GM18505 (cell line): ENCODE measurements around the gene KRTAP20-3.

Experiments
- ATAC-seq: cut with Tn5 transposase; IDR thresholded peaks from one replicate; pipeline ENCODE4 v1.9.1; 2021; ENCODE audit not compliant: unreplicated experiment
- POLR2A ChIP-seq: IDR thresholded peaks from 4 replicates; pipeline ENCODE4 v1.6.1; 2011; ENCODE audit warnings: borderline replicate concordance; ENCODE audit not compliant: insufficient read depth, insufficient read length; ENCODE audit errors: extremely low read depth

The KRTAP20-3 gene

GRCh38 chr21:30646904-30647414 lies 4.3 kb downstream of the KRTAP20-3 start:
- no peak for TF ChIP-seq POLR2A
- ATAC-seq = no peak

DNA sequence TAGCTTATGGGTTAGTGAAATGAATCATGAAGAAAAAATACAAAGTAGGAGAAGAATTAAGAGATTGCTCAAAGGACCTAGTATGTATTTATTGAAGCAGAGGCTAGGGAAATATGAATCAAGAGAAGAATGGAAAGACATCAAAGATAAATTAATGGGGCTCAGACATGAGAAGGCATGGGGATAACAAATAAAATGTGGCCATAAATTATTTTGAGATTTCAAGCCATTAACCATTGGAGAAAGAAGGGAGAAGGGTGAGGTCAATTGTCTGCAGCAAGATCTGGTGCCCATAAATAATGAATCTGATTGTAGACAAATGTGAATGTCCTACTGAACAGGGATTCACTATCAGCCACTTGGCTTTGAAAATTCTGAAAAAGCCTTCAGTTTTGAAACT lies 10.2 kb downstream of the KRTAP20-3 start:
- ATAC-seq = no peak
- TF ChIP-seq POLR2A = no peak

- TF ChIP-seq POLR2A = no peak
- no peak for ATAC-seq
These were observed 26.1 kb downstream of the KRTAP20-3 start for GRCh38 chr21:30668776-30669175.

DNA sequence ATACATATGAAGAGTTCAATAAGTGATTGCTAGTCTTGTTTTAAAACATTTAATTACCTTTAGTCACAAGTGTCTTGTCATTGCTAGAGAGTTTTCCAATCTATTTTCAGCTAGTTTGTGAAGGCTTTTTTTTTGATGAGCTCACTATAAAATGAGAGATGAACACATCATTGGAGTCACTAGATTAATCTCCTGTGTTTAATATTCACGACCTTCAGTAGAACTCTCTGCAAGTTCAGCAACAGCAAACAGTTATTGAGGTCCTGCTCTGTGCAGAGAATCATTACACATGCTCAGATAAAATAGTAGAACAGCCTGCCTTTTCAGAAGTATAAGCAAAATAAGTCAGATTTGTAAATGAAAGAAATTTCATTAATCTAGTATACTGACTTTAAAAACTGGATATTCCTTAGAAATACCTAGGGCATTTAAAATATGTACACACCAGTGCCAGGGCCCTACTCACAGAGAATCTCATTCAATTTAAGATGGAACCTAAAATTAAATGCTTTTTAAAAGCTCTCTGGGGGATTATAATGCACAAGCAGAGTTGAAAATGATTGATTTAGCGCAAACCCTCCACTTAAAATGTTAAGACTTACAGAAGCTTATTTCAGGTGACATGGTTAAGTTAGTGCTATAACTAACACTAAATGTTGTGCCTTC lies 30.5 kb downstream of the KRTAP20-3 start:
- ATAC-seq = no peak
- no peak for TF ChIP-seq POLR2A

- no peak for ATAC-seq
- TF ChIP-seq POLR2A = no peak
These were observed 31.6 kb downstream of the KRTAP20-3 start for GRCh38 chr21:30674312-30674711.

DNA sequence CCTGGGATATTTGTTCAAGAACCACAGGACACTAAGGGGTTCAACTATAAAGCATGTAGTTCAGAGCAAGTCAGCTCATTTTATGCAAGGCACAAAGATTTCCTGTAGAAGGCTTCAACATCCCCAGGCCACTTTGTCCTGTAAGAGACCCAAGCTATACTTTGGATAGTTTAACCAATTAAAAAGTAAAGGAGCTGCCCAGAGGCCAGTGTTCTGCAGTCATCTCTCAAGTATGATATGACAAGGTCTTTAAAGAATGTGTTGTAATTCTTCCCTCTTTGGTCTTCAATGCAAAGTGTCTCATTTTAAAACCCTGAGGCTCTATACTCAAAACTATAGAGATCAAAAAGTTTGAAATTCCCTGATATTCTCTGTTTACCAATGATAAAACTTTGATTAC lies 34.1 kb downstream of the KRTAP20-3 start:
- no peak for ATAC-seq
- no peak for TF ChIP-seq POLR2A

DNA sequence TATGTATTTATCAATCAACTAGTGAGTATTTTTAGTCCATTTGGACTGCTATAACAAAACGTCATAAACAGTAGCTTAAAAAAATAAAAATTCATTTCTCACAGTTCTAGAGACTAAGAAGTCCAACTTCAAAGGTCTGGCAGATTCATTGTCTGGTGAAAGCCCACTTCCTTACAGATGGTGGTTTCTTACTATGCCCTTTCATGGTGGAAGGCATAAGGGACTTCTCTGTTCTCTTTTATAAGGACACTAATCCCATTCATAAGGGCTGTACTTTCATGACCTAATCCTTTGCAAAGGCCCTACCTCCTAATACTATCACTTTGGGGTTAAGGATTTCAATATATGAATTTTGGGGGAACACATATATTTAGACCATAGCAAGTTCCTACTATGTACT lies 37.9 kb downstream of the KRTAP20-3 start:
- no peak for TF ChIP-seq POLR2A
- no peak for ATAC-seq

DNA sequence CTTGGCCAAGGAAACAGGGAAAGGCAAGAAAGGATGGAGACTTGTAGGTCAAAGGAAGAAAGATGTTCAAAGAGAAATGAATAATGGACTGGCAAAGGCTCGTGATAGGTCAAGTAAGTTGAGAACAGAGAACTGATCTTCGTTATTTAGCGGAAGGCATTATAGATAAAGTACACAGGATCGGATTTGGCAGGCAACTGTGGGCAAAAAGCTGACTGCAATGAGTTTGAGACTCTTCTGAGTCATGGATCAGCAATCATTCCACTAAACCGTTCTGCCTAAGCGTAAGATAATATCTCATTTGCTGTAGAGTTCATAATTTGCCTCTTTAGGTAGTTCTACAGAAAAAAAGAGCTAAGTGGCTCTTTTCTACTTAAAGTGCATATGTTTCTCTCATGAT lies 41.8 kb downstream of the KRTAP20-3 start:
- ATAC-seq = no peak
- TF ChIP-seq POLR2A = no peak

DNA sequence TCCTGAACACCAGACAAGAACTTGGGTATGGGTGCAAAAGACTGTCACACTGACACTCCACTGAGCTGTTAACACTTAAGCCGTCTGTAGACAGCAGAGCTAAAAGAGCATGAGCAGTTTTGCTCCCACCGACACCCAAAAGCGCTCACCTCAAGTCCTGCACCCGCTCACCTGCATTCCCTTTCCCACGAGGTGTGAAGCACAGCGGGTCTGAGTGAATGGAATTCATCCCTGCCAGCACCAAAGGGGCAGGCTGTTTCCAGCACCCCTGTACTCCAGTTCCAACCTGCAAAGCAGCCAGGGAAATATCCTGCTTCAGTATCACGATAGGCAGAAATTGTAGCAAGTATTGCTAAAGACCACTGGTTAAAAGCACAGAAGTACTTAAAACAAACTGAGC lies 47.2 kb downstream of the KRTAP20-3 start:
- no peak for TF ChIP-seq POLR2A
- no peak for ATAC-seq
